SK-N-SH treated with all-trans-retinoic acid at 6 μM for 48 hours (cell line): ENCODE data around the gene RSPH9.

ENCODE experiments used
- ISL1 ChIP-seq: fragments of 250-450 bp; sonication (Bioruptor Pico); IDR thresholded peaks from 2 replicates; pipeline ENCODE4 v2.1.2; 2022; ENCODE audit warnings: mild to moderate bottlenecking, moderate library complexity
- PATZ1 ChIP-seq: fragments of 250-450 bp; sonication (Bioruptor Pico); IDR thresholded peaks from 2 replicates; pipeline ENCODE4 v1.8.0; 2020; ENCODE audit warnings: mild to moderate bottlenecking, moderate library complexity, borderline replicate concordance
- ZNF70 ChIP-seq: fragments of 450-650 bp; formaldehyde crosslinking; IDR thresholded peaks from 2 replicates; pipeline ENCODE4 v1.5.0; 2020; ENCODE audit warnings: mild to moderate bottlenecking, moderate library complexity
- ZNF8 ChIP-seq: fragments of 450-650 bp; formaldehyde crosslinking; IDR thresholded peaks from 2 replicates; pipeline ENCODE4 v1.5.0; 2020; ENCODE audit warnings: mild to moderate bottlenecking, moderate library complexity

DNA sequence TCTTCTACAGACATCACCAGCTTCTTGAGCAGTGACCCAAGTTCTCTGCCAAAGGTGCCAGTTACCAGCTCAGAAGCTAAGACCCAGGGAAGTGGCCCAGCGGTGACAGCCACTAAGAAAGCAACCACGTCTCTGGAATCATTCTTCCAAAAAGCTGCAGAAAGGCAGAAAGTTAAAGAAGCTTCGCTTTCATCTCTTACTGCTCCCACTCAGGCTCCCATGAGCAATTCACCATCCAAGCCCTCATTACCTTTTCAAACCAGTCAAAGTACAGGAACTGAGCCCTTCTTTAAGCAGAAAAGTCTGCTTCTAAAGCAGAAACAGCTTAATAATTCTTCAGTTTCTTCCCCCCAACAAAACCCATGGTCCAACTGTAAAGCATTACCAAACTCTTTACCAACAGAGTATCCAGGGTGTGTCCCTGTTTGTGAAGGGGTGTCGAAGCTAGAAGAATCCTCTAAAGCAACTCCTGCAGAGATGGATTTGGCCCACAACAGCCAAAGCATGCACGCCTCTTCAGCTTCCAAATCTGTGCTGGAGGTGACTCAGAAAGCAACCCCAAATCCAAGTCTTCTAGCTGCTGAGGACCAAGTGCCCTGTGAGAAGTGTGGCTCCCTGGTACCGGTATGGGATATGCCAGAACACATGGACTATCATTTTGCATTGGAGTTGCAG, 31.0 kb upstream of the RSPH9 start:
- TF ChIP-seq ZNF8 (CRISPR knock-in tag): no peak
- no peak for TF ChIP-seq ISL1
- no peak for TF ChIP-seq PATZ1
- TF ChIP-seq ZNF70: no peak
